Omental fat pad (tissue), 4 donors: ENCODE data around the gene PBOV1. TPM values are rescaled to one million over a fixed set of nuclear protein-coding genes. Genes with fewer than 3 reads are reported as not detected.

Source experiments
- ATAC-seq: fragments of 150-250 bp; one replicate; pipeline ENCODE4 v1.9.1; 2016; ENCODE audit warnings: mild to moderate bottlenecking, moderate library complexity; ENCODE audit not compliant: low FRiP score
- DNase-seq: peaks from one replicate; pipeline ENCODE4 v3.0.0-alpha.2; 2019; ENCODE audit warnings: low spot score
- total RNA-seq, 4 donors: library from RNA; depleted of rRNA; stranded (reverse); fragments of >200 nt; gene quantifications; one replicate each; pipeline ENCODE4 v1.1.0, GENCODE V29; 2016
- TF ChIP-seq, protein P1 (sequence below), 3 donors: fragments of 450-650 bp; IDR thresholded peaks; one replicate each; pipeline ENCODE4 v1.5.1; 2016 to 2017; ENCODE audit warnings: antibody characterized with exemption in 3 of 3, mild to moderate bottlenecking in 3 of 3, moderate library complexity in 2 of 3

PBOV1 gene
- total RNA-seq, 4 donors from 2014 or later, result not detected

DNA sequence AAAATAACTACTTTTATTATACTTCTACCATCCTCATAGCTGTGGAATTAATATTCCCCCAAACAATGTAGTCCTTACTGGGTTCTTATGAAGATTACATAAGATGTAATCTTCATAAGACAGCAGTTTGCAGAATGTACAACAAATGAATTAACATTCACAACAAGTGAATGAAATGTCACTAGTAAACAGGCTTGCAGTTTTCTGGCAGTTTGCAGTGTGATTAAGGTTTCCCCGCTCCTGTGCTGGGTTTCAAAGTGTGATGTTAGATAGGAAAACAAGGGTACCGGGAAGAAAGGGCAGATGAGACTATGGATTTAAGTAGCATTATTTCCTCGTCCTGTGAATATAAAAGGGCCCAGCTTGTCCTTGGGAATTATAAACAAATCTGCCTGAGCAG lies 34.1 kb downstream of the PBOV1 start:
- TF ChIP-seq, protein P1, sequence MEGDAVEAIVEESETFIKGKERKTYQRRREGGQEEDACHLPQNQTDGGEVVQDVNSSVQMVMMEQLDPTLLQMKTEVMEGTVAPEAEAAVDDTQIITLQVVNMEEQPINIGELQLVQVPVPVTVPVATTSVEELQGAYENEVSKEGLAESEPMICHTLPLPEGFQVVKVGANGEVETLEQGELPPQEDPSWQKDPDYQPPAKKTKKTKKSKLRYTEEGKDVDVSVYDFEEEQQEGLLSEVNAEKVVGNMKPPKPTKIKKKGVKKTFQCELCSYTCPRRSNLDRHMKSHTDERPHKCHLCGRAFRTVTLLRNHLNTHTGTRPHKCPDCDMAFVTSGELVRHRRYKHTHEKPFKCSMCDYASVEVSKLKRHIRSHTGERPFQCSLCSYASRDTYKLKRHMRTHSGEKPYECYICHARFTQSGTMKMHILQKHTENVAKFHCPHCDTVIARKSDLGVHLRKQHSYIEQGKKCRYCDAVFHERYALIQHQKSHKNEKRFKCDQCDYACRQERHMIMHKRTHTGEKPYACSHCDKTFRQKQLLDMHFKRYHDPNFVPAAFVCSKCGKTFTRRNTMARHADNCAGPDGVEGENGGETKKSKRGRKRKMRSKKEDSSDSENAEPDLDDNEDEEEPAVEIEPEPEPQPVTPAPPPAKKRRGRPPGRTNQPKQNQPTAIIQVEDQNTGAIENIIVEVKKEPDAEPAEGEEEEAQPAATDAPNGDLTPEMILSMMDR (IDR thresholded peaks at IDR 0.05), result no peak
- DNase-seq, result no peak
- ATAC-seq, result no peak

DNA sequence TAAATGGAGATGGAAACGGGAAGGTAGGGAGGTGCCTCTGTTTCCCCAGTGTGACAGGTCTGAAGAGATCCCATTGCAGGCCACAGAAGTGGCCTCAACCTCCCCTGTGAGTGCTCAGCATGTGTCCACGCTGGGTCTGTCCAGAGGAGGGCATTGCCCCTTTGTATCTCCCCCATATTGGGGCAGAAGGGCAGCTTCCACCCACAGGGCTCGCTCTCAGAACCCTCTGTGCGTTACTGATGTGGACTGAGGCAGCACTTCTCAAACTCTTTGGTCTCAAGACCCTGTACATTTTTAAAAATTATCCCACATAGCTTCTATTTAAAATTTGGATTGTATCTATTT lies 34.5 kb downstream of the PBOV1 start:
- ATAC-seq, result no peak
- no peak for DNase-seq

DNA sequence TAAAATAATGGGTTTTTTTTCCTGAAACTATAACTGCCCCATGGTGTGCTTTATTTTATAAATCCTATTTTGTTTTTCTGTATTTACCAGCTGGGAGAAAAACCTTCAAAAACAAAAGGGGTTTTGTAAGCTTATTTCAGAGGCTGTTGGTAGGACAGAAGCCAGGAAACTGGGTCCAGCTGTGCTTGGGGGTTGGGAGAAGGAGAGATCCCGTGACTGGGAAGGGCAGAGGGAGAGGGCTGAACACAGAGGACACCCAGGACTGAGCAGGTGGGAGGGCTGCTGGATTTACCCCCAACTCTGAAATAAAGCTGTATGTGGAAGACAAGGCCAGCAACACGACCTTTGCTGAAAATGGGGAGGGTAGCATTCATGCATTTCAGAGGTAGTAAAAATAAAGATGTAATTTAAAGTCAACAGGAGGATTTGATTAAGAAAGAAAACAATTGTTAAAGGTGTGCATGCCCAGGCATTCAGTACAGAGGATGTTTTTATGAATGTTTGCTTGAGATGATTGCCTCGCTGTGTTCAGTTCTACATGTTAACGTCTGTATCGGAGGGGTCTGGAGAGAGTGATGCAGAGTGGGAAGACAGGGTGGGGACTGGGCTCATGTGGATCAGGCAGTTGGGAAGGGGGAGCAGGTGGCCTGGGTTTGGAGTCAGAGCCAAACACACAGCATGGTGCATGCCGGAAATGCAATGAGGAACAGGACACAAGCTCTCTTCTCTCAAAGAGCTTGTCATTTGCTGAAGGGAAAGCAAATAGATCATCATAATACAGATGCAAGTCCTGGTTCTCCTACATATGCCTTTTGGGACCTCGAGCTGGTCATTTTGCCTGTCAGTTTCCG lies 35.1 kb downstream of the PBOV1 start:
- ATAC-seq, result no peak
- no peak for DNase-seq
- TF ChIP-seq, protein P1 (IDR thresholded peaks at IDR 0.05), result no peak

More for the DNA sequence above, 34.5 kb downstream of the PBOV1 start:
- TF ChIP-seq, protein P1 (IDR thresholded peaks at IDR 0.05), result no peak

DNA sequence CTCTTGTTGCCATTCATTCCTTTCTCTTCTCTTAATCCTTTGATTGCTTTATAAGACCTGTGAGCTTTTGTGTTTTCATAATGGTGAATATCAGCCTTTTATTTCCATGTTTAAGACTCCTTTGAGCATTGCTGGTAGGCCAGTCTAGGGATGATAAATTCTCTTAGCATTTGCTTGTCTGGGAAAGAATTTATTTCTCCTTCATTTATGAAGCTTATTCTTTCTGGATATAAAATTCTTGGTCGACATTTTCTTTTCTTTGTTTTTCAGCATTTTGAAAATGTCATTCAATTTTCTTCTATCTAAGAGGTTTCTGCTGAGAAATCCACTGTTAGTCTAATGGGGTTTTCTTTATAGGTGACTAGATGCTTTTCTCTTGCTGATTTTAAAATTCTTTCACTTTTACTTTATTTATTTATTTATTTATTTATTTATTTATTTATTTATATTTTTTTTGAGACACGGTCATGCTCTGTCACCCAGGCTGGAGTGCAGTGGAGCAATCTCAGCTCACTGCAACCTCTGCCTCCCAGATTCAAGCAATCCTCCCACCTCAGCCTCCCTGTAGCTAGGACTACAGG lies 41.5 kb downstream of the PBOV1 start:
- DNase-seq (no peak), ATAC-seq (no peak)
- TF ChIP-seq, protein P1 (IDR thresholded peaks at IDR 0.05), result no peak

DNA sequence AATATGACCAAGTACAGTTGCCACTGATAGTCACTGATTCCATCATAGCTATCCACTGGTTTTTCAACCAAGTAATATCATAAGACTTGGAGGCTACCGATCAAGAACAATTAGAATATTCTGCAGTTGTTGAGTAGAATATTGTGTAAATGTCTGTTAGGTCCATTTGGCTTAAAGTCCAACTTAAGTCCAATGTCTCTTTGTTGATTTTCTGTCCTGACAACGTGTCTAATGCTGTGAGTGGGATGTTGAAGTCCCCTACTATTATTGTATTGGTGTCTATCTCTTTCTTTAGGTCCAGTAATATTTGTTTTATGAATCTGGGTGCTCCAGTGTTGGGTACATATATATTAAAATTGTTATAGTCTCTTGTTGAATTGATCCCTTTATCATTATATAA lies 42.7 kb downstream of the PBOV1 start:
- DNase-seq (no peak), ATAC-seq (no peak)
- TF ChIP-seq, protein P1 (IDR thresholded peaks at IDR 0.05), result no peak

Other genes starting within 250 kb of the PBOV1 start
- gene PERP, start 111.1 kb downstream of the PBOV1 start, total RNA-seq, result 10 to 100 TPM in 3 of 4 donors, 1 to 10 TPM in 1; 7.6 to 75.4 (median 23.1) TPM
- 10 to 100 TPM in 1 of 4 donors, 1 to 10 TPM in 3; 4.3 to 12.7 (median 6.8) TPM for gene ARFGEF3, start 56.6 kb downstream of the PBOV1 start, total RNA-seq
- gene SMIM28, start 159.4 kb upstream of the PBOV1 start, total RNA-seq, result not detected
- gene HEBP2, start 185.7 kb upstream of the PBOV1 start, total RNA-seq, result 100 to 1,000 TPM; 118 to 282 (median 205) TPM